Left colon (tissue), 2 donors: ENCODE measurements around the gene EBI3. TPM values are rescaled to one million over a fixed set of nuclear protein-coding genes. Genes with fewer than 3 reads are reported as not detected.
A peak's percentile ranks its signal among the peaks of the same experiment; 100 is the strongest.
"Not testable (repeated sequence)": the region's sequence is repeated elsewhere in the genome, so short reads cannot be mapped to it uniquely, and the experiment has no call there.

Experiments used
- ATAC-seq: fragments of 200-7000 bp; cut with Tn5 transposase; one replicate; pipeline ENCODE4 v1.9.1; 2020; ENCODE audit warnings: mild to moderate bottlenecking, moderate library complexity
- DNase-seq, 2 donors: peaks; one replicate each; pipeline ENCODE4 v3.0.0-alpha.2; 2020
- intact Hi-C, 2 donors: fragments of 100-400 bp; cut with DNase I in 1 of 2; cut with micrococcal nuclease in 1 of 2; formaldehyde crosslinking; loops; one replicate each; pipeline versions ENCODE4 v1.11.2 to v1.14.0; 2022; cut with DNase I, micrococcal nuclease
- total RNA-seq, 2 donors: library from RNA; stranded (reverse); fragmentation: NEBNext Ultra II Directional; extraction: Animal tissue kit (Norgen Biotek cat#: 25700); gene quantifications; one replicate each; pipeline ENCODE4 v1.2.1, GENCODE V29; 2021
- donor health status: DM: no; HTN: no; CAD: no.
- donor health status: DM: yes; HTN: yes; CAD: no.

The EBI3 gene
- total RNA-seq, 2 donors from 2014 or later, result 0.40 to 2.6 TPM

GRCh38 chr19:4231521-4231920 lies 2.2 kb downstream of the EBI3 start:
- DNase-seq, intact Hi-C loops, ATAC-seq: not testable (repeated sequence)

GRCh38 chr19:4232139-4232538 lies 2.8 kb downstream of the EBI3 start:
- DNase-seq, intact Hi-C loops, ATAC-seq: not testable (repeated sequence)

DNA sequence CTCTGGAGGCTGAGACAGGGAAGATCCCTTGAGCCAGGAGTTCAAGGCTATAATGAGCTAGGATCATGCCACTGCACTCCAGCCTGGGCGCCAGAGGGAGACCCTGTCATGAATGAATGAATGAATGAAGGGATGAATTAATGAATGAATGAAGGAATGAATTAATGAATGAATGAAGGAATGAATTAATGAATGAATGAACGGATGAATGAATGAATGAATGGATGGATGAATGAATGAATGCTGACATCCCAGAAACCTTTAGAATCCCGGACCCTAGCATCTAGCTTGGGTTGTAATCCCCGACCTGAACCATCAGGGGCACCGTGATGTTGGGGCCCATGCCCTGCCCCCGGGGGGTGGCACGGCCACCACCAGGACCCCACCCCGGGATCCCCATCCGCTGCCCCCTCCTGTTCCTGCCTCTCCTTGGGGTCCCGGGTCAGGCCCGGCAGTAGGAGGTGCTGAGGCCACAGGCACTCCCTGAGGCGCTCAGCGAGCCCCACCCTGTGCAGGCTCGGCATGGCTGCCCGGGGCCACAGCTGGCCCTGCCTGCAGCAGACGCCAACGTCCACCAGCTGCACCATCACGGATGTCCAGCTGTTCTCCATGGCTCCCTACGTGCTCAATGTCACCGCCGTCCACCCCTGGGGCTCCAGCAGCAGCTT lies 3.4 kb downstream of the EBI3 start:
- ATAC-seq (peak; percentile 57), DNase-seq (no peak)
- intact Hi-C loops, result no loop called here

GRCh38 chr19:4233282-4233853 lies 4.0 kb downstream of the EBI3 start:
- intact Hi-C loops, result no loop called here
- DNase-seq (peak in 1 of 2 donors; percentile 66), ATAC-seq (peak; percentile 70)

DNA sequence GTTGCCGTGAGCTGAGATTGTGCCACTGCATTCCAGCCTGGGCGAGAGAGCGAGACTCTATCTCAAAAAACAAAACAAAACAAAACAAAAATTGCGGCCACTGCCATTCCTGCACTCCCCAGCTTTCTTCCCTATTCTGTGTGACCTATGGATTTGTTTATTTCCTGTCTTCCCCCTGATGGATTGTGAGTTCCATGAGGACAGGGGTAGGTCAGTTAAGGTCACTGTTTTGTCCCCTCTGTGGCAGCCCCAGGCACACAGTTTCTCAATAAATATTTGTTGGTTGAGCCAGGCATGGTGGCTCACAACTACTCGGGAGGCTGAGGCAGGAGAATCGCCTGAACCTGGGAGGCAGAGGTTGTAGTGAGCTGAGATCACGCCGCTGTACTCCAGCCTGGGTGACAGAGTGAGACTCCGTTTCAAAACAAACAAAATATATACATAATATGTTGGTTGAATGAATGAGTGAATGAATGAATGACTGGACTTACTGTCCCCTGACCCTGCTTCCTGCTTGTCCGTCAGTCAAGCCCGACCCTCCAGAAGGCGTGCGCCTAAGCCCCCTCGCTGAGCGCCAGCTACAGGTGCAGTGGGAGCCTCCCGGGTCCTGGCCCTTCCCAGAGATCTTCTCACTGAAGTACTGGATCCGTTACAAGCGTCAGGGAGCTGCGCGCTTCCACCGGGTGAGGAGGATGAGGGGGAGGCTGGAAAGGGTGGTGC lies 5.0 kb downstream of the EBI3 start:
- DNase-seq (no peak), ATAC-seq (no peak)
- intact Hi-C loops, result no loop called here

- no peak for DNase-seq
- no peak for ATAC-seq
- intact Hi-C loops, result no loop called here
These were observed 5.5 kb downstream of the EBI3 start for GRCh38 chr19:4234862-4235201.

DNA sequence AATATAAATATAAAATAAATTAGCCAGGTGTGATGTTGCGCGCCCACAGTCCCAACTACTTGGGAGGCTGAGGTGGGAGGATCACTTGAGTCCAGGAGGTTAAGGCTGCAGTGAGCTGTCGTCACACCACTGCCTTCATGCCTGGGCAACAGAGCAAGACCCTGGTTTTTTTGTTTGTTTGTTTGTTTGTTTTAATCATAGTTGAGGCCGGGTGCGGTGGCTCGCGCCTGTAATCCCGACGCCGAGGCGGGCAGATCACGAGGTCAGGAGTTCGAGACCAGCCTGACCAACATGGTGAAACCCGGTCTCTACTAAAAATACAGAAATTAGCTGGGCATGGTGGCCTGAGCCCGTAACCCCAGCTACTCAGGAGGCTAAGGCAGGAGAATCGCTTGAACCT lies 8.2 kb downstream of the EBI3 start:
- ATAC-seq, DNase-seq, intact Hi-C loops: not testable (repeated sequence)

DNA sequence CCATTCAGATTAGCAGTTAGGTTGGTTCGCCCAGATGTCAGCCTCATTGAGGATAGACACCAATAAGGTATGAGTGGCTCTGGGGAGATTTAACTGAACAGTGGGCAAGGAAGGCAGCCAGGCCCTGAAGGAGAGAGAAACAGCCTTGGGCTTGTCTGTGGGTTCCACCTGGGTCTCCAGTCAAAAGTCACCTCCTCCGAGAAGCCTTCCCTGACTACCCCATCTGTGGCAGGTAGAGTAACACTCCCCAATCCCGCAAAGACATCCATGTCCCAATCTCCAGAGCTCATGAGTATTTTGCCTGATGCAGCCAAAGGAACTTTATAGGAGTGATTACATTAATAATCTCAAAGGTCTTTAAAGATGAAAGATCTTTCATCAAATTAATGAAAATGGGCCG lies 9.5 kb downstream of the EBI3 start:
- intact Hi-C loops, result no loop called here
- ATAC-seq, result no peak
- no peak for DNase-seq

GRCh38 chr19:4241824-4242430 lies 12.6 kb downstream of the EBI3 start:
- DNase-seq (no peak), ATAC-seq (no peak)
- intact Hi-C loops, result no loop called here

GRCh38 chr19:4245938-4246337 lies 16.6 kb downstream of the EBI3 start:
- ATAC-seq, intact Hi-C loops, DNase-seq: not testable (repeated sequence)

DNA sequence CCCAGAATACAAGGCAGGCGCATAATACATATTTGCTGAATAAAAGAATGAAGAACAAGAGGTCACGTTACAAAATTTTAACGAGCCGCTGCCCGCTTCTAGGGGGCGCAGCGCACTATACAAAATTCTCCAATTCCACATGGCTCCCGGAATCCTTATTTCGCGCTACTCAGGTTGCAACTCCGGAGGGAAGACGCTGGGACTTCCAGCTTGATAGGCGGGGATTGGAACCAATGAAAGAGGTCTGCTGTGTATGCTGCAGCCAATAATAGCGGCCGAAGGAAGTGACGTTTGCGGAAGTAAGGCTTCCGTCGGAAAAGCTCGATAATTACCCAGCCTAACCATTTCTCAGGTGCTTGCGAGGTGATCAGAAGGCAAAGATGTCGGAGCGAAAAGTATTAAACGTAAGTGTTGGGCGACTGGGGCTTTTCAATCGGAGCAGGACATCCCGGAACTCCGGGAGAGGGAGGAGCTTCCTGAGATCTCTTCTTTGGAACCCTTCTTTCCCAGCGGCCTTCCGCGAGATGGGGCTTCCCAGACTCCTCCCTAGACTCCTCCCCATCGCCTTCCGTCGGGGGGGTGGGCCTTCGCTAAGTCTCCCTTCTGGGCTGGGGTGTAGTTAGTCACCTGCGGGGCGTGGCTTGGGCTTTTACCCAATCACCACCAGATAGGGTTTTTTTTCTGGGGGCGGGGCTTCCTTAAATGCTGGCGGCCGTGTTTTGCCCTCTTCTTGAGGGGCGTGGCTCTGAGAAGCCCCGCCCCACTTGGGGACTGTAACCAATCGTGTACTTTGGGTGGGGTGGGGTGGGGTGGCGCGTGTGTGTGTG lies 17.7 kb downstream of the EBI3 start, which contains the start of gene YJU2:
TSS of gene YJU2 (plus strand) at position 314 of the 827 bp plus-strand sequence. CDS start at position 381, 67 bp downstream.
- intact Hi-C loops, result no loop called here
- ATAC-seq (peak; percentile 97), DNase-seq (peak; percentile 100)

DNA sequence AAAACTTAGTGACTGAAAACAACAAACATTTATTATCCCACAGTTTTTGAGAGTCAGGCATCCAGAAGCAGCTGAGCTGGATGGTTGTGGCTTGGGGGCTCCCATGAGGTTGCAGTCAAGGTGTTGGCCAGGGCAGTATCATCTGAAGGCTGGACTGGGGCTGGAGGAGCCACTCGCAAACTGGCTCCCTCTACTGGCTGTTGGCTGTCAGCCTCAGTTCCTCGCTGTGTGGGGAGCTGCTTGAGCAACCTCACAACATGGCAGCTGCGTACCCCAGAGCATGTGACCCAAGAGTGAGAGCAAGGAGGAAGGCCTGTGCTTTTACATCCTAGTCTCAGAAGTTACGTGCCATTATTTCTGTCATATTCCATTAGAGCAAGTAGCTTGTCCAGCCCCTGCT lies 27.2 kb downstream of the EBI3 start:
- no peak for DNase-seq
- ATAC-seq, result no peak
- intact Hi-C loops, result no loop called here

DNA sequence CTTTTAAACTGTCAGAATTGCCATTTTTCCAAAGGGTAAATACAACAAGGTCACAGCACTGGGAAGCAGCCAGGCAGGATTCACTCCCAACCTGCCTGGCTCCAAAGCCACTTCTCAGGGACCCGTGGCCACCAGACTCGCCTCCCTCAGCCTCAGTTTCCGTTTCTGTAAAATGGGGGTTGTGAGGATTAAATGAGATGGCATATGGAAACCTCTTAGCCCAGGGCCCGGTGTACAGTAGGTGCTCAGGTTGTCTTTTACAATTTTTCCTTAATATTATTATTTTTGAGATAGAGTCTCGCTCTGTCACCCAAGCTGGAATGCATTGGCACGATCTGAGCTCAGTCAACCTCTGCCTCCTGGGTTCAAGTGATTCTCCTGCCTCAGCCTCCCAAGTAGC lies 27.7 kb downstream of the EBI3 start:
- no peak for DNase-seq

DNA sequence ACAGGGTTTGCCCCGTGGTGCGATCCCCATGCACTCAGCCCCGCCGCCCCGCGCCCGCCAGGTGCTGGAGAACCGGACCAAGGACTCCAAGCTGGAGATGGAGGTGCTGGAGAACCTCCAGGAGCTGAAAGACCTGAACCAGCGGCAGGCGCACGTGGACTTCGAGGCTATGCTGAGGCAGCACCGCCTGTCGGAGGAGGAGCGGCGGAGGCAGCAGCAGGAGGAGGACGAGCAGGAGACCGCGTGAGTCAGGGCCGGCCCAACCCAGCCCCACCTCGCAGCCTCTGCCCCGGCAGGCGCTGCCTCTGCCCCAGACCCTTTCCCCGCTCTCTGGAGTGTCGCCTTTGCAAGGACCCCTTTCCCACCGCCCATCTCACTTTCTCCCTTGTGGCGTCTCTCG lies 28.9 kb downstream of the EBI3 start:
- intact Hi-C loops, result no loop called here
- DNase-seq (no peak), ATAC-seq (no peak)

More for the DNA sequence above, 27.7 kb downstream of the EBI3 start:
- ATAC-seq, result no peak
- intact Hi-C loops, result no loop called here

GRCh38 chr19:4260613-4261191 lies 31.4 kb downstream of the EBI3 start:
- intact Hi-C loops, result no loop called here
- ATAC-seq, result no peak

DNA sequence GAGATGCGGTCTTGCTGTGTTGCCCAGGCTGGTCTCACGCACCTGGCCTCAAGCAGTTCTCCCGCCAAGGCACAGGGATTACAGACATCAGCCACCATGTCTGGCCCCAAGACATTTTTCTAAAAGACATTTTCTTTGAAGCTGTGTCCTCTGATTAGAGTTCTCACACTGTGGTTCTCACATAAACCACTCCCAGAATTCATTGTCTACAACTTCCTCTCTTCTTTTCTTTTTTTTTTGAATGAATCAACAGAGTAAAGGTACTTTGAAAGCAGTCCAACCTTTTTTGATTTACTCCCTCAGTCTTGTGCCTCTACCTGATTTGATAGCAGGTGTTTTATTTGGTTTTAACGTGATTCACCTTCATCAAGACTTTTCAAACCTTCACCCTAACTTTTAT lies 35.5 kb downstream of the EBI3 start:
- intact Hi-C loops, result loop anchor here in 1 of 2 donors (5.0 kb wide), 1 partner anchor 87 kb away; no protein-coding TSS in a partner anchor
- DNase-seq (no peak), ATAC-seq (no peak)

More at GRCh38 chr19:4260613-4261191, 31.4 kb downstream of the EBI3 start:
- DNase-seq, result no peak

DNA sequence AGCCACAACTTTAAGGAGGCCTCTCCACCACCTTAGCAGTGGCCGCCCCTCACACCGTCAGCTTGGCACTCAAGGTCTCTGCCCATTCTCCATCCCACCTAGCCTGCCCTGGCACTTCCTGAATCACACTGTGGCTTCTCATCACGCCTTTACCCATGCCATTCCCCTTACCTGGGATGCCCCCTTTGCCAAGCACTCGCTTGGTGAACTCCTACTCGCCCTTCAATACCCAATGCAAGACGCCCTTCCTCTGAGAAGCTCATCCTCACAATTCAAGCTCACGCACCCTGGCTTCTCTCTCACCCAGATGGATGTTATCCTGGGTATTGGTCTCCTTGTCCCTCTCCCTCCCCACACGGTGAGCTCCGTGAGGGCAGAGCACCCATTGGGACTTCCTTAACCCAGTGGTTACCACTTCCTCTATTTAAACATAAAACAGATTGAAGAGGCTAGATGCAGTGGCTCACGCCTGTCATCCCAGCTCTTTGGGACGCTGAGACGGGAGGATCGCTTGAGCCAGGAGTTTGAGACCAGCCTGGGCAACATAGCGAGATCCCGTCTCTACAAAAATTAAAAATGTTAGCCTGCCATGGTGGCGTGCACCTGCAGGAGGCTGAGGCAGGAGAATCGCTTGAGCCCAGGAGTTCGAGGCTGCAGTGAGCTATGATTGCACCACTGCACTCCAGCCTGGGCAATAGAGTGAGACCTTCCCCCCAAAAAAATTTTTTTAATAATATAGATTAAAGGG lies 37.1 kb downstream of the EBI3 start:
- intact Hi-C loops, result loop anchor here in 1 of 2 donors (5.0 kb wide), 1 partner anchor 86 kb away; no protein-coding TSS in a partner anchor
- no peak for DNase-seq
- ATAC-seq, result no peak
